Nucleus accumbens (tissue), 56 donors: ENCODE measurements around the gene NUTF2.

Experiments used
- DNase-seq, 56 donors: peaks; one replicate each; lab custom pipeline; 2025; lab: John Stamatoyannopoulos, UW

Gene NUTF2

GRCh38 chr16:67915831-67916723 lies 69.3 kb downstream of the NUTF2 start:
- DNase-seq: no peak

GRCh38 chr16:67917140-67917851 lies 70.6 kb downstream of the NUTF2 start:
- peak in 48 of 56 donors; percentile 26 to 80 (median 56) for DNase-seq

DNA sequence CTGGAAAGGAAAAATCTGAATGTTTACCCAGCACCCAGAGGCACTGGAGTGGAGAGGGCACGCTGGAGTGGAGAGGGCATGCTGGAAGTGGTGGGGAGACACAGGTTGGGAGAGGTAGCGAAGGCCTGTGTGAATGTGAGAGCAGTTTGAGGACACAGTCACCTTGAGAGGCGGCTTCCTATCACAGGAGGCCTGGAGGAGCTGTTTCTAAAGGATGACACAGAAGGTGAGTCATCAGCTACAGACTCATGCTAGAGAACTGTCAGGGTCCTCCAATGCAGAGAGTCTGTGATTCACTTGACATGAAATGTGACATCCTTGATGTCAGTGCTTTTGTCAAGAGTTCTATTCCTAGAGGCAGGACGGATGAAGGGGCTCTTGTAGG lies 71.1 kb downstream of the NUTF2 start:
- DNase-seq: peak in 28 of 56 donors; percentile 24 to 90 (median 60)

- DNase-seq: no peak
These were observed 73.0 kb downstream of the NUTF2 start for GRCh38 chr16:67919622-67920221.
